ENCODE measurements around the gene COQ6. TPM values are rescaled to one million over a fixed set of nuclear protein-coding genes. Genes with fewer than 3 reads are reported as not detected.
A peak's percentile ranks its signal among the peaks of the same experiment; 100 is the strongest.

Gene COQ6
- total RNA-seq, 1 donor from 2014 or later, result 19.7 TPM

DNA sequence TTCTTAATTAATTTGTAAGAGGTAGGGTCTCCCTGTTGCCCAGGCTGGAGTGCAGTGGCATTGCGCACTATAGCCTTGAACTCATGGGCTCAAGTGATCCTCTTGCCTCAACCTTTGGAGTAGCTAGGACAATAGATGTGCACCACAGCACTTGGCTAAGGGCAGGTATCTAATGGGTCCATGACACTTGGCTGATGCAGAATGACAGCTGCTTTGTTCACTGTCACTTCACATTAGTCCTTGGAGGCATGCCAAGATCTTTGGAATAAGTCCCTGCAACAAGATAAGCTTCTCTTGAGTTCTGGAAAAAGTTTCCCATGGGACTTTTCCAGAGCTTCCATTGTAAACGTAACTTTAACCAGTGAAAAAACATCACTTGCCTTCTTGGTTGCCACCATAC lies 23.4 kb downstream of the COQ6 start:
- H3K27me3 Mint-ChIP-seq (ENCODE audit: insufficient read depth, low read depth), result peaks cover 2% of the 10 kb centered on the region
- DNase-seq (ENCODE audit: low spot score), result no peak
- peak overlapping the region; percentile 32 for H3K9ac ChIP-seq
- no peaks in the 10 kb centered on the region for H3K9me3 ChIP-seq (ENCODE audit: low read depth)
- H2AFZ ChIP-seq (replicated peaks), result no peak overlapping the region
- TF ChIP-seq, protein P1, sequence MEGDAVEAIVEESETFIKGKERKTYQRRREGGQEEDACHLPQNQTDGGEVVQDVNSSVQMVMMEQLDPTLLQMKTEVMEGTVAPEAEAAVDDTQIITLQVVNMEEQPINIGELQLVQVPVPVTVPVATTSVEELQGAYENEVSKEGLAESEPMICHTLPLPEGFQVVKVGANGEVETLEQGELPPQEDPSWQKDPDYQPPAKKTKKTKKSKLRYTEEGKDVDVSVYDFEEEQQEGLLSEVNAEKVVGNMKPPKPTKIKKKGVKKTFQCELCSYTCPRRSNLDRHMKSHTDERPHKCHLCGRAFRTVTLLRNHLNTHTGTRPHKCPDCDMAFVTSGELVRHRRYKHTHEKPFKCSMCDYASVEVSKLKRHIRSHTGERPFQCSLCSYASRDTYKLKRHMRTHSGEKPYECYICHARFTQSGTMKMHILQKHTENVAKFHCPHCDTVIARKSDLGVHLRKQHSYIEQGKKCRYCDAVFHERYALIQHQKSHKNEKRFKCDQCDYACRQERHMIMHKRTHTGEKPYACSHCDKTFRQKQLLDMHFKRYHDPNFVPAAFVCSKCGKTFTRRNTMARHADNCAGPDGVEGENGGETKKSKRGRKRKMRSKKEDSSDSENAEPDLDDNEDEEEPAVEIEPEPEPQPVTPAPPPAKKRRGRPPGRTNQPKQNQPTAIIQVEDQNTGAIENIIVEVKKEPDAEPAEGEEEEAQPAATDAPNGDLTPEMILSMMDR (IDR thresholded peaks at IDR 0.05), result no peak
- no peak for TF ChIP-seq EZH2phosphoT487 (IDR thresholded peaks at IDR 0.05)
- TF ChIP-seq EZH2 (IDR thresholded peaks at IDR 0.05), result no peak
- H3K9me3 Mint-ChIP-seq, result no peaks in the 10 kb centered on the region
- no peaks in the 10 kb centered on the region for H3K4me1 Mint-ChIP-seq
- H3K27ac ChIP-seq, result no peak overlapping the region
- no peak overlapping the region for H3K4me3 Mint-ChIP-seq
- no peaks in the 10 kb centered on the region for H4K20me1 ChIP-seq (ENCODE audit: low read depth)
- no peaks in the 10 kb centered on the region for H3K36me3 ChIP-seq
- no peaks in the 10 kb centered on the region for H3K79me2 ChIP-seq (ENCODE audit: low read depth)
- no peak overlapping the region for H3K4me3 ChIP-seq
- no peaks in the 10 kb centered on the region for H3K27me3 ChIP-seq
- no peaks in the 10 kb centered on the region for H3F3A ChIP-seq (ENCODE audit: low read depth)
- H3K4me1 ChIP-seq, result no peaks in the 10 kb centered on the region
- no peak overlapping the region for H3K27ac Mint-ChIP-seq
- H3K36me3 Mint-ChIP-seq, result peaks cover 5% of the 10 kb centered on the region
- H3K4me2 ChIP-seq, result no peak overlapping the region

DNA sequence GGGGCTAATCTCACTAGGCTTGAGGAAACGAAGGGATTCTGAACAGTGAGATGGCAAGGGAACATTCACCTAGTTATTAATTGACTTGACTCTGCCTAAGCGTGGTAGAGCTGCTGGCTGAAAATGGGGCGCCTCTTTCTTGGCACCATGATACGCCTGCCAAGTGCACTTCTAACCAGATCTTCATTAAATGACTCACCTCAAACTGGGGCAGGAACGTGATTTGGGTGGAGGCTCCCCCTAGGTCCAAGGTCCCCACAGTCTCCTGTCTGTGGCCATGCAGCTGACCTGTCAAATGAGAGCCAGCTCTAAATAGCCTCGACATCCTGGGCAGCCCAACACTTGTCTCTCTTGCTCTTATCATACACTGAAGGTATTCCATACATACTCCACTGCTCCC lies 26.0 kb downstream of the COQ6 start:
- Mint-ChIP-seq H3K27me3 (ENCODE audit: insufficient read depth, low read depth) (no peaks in the 10 kb centered on the region), H3K27ac (no peak overlapping the region), H3K4me3 (no peak overlapping the region)

DNA sequence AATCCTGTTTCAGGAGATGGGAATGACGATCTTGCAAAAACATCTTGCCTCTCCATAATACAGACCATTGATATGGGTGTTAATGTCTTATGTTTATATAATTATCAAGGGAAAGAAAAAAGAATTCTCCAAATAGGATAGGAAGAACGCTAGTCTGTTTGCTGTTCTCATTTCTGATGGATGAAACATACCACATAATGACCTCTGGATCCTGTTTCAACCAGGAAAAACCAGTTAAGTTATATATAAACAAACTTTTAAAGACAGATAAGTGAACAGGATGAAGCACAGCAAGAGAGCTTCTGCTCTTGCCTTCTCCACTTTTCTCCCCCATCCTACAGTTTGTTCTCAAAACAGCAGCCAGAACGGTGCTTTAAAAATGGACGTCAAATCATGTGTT lies 27.8 kb downstream of the COQ6 start:
- TF ChIP-seq EZH2phosphoT487 (IDR thresholded peaks at IDR 0.05) (no peak), EZH2 (IDR thresholded peaks at IDR 0.05) (no peak)
- TF ChIP-seq, protein P1 (IDR thresholded peaks at IDR 0.05), result no peak
- Histone ChIP-seq H3F3A (ENCODE audit: low read depth) (no peaks in the 10 kb centered on the region), H4K20me1 (ENCODE audit: low read depth) (no peaks in the 10 kb centered on the region), H3K4me1 (no peaks in the 10 kb centered on the region), H3K27me3 (no peaks in the 10 kb centered on the region), H3K4me2 (no peak overlapping the region), H3K4me3 (no peak overlapping the region), H3K36me3 (no peaks in the 10 kb centered on the region), H3K9ac (no peak overlapping the region), H3K9me3 (ENCODE audit: low read depth) (no peaks in the 10 kb centered on the region), H3K27ac (no peak overlapping the region), H3K79me2 (ENCODE audit: low read depth) (no peaks in the 10 kb centered on the region), H2AFZ (replicated peaks) (no peak overlapping the region)
- H3K27me3 Mint-ChIP-seq (ENCODE audit: insufficient read depth, low read depth), result no peaks in the 10 kb centered on the region
- H3K4me3 Mint-ChIP-seq, result no peak overlapping the region
- H3K27ac Mint-ChIP-seq, result no peak overlapping the region
- no peaks in the 10 kb centered on the region for H3K4me1 Mint-ChIP-seq
- H3K36me3 Mint-ChIP-seq, result no peaks in the 10 kb centered on the region
- H3K9me3 Mint-ChIP-seq, result no peaks in the 10 kb centered on the region
- DNase-seq (ENCODE audit: low spot score), result no peak

More for the DNA sequence above, 26.0 kb downstream of the COQ6 start:
- peaks cover 2% of the 10 kb centered on the region for H3K36me3 Mint-ChIP-seq
- H3K4me2 ChIP-seq, result no peak overlapping the region
- H3K4me1 Mint-ChIP-seq, result no peaks in the 10 kb centered on the region
- H3K27me3 ChIP-seq, result no peaks in the 10 kb centered on the region
- TF ChIP-seq EZH2 (IDR thresholded peaks at IDR 0.05), result no peak
- TF ChIP-seq, protein P1 (IDR thresholded peaks at IDR 0.05), result no peak
- H3F3A ChIP-seq (ENCODE audit: low read depth), result no peaks in the 10 kb centered on the region
- H3K79me2 ChIP-seq (ENCODE audit: low read depth), result no peaks in the 10 kb centered on the region
- H3K36me3 ChIP-seq, result no peaks in the 10 kb centered on the region
- no peak overlapping the region for H2AFZ ChIP-seq (replicated peaks)
- H3K27ac ChIP-seq, result no peak overlapping the region
- no peak overlapping the region for H3K4me3 ChIP-seq
- no peak overlapping the region for H3K9ac ChIP-seq
- H4K20me1 ChIP-seq (ENCODE audit: low read depth), result no peaks in the 10 kb centered on the region
- DNase-seq (ENCODE audit: low spot score), result no peak
- no peaks in the 10 kb centered on the region for H3K9me3 ChIP-seq (ENCODE audit: low read depth)
- H3K9me3 Mint-ChIP-seq, result no peaks in the 10 kb centered on the region
- H3K4me1 ChIP-seq, result no peaks in the 10 kb centered on the region
